Fibroblast of mammary gland (primary cell): ENCODE results near the gene GNA14.
A peak's percentile ranks its signal among the peaks of the same experiment; 100 is the strongest.

Experiments
- DNase-seq: peaks from one replicate; pipeline ENCODE4 v3.0.0-alpha.2; 2010; ENCODE audit warnings: low read depth
- H3K4me3 ChIP-seq: 2 replicates; pipeline ENCODE4 v1.5.1; 2011; ENCODE audit warnings: low read depth, mild to moderate bottlenecking, low read length, moderate library complexity; ENCODE audit not compliant: control insufficient read depth
- TF ChIP-seq, protein P1 (sequence below): conservative IDR thresholded peaks from 2 replicates; pipeline ENCODE4 v1.5.1; 2011; ENCODE audit warnings: low read depth, low read length, inconsistent platforms; ENCODE audit not compliant: control insufficient read depth, insufficient read depth

The GNA14 gene

DNA sequence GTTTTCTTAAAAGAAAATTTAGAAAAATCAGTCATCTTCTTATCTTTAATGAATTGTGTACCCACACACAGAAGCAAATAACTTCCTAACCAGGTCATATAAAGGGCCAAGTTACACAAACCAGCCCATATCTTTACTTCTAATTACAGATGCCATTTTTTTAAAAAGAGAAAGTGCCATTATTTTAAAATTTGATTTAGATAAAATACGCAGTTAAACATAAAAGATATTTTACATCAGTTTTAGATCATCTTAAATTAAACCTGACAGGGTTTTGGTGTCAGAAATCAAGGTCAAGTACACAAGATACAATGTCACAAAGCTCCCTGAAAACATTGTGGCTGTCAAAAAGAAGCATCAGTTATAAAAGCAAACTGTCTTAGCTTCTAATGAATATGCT, 129.4 kb downstream of the GNA14 start:
- no peak for DNase-seq
- TF ChIP-seq, protein P1, sequence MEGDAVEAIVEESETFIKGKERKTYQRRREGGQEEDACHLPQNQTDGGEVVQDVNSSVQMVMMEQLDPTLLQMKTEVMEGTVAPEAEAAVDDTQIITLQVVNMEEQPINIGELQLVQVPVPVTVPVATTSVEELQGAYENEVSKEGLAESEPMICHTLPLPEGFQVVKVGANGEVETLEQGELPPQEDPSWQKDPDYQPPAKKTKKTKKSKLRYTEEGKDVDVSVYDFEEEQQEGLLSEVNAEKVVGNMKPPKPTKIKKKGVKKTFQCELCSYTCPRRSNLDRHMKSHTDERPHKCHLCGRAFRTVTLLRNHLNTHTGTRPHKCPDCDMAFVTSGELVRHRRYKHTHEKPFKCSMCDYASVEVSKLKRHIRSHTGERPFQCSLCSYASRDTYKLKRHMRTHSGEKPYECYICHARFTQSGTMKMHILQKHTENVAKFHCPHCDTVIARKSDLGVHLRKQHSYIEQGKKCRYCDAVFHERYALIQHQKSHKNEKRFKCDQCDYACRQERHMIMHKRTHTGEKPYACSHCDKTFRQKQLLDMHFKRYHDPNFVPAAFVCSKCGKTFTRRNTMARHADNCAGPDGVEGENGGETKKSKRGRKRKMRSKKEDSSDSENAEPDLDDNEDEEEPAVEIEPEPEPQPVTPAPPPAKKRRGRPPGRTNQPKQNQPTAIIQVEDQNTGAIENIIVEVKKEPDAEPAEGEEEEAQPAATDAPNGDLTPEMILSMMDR = no peak
- no peak overlapping the region for H3K4me3 ChIP-seq

DNA sequence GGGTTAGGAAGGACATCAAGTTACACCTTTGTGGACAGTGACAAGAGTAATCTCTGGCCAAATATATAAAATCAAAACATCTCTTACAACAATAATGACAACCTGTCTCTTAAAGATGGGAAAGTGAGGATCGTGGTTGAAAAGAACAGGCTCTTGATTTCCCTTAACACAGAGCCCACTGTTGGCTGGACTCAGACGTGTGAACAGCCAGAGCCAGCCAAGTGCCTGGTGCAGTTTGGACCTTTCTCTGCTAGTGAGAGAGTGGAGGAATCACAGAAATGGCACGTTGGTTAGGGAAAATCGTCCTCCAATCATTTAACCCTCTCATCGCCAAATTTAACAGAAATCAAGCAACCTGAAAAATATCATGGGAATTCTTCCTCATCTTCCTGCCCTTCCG, 131.3 kb downstream of the GNA14 start:
- TF ChIP-seq, protein P1 = no peak
- DNase-seq = no peak
- no peak overlapping the region for H3K4me3 ChIP-seq

DNA sequence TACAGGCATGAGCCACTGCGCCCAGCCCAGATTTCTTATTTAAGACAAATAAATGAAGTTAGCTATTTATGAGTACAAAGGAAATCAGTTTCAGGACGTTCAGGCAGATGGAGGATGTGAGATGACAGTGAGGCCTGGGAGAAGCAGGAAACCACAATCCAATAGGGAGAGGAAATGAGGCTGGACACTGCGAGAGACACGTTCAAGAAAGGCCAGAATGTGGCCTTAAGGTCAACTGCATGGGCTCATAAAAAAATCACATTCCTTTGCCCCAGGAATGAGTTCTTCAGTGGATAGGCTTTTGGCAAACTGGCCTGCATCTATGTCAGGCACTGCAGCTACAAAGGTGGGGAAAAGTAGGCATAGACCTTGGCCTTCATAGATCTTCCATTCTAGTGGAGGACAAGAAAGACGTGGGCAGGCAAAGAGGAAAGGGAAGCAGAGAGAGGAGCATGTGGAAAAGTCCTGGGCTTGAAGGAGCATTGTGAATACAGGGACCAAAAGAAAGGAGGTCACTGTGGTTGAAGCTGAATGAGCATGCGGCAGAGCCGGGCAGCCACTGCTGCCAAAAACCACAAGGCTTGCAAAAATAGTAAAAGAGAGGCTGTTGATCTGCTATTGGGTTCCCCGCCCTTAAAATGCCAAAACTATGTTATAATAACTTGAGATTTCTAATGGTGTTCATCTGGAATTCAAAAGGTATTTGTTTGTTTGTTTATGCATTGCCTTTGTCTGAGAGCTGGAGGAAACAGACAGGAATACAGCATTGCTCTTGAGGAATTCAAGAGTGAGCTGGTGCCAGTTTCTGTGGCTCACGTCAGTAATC, 133.0 kb downstream of the GNA14 start:
- peak; percentile 78 for DNase-seq
- TF ChIP-seq, protein P1 = no peak
- H3K4me3 ChIP-seq = no peak overlapping the region

DNA sequence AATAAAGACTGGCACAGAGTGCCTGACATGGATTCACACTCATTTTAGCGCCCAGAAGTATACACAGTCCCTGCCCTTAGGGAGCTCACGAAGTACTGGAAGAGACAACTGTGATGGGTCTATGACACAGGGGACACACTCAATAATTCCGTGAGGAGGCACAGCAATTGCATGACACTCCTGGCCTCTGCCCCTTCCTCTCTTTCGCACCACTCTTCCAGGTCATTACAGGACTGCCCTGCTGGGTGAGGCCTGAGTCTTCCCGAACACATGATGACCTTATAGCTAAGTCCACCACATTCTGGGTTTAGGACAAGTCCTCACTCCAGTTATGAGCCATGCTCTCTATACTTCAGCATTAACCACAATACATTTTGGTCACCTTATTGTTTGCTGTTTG, 134.7 kb downstream of the GNA14 start:
- H3K4me3 ChIP-seq = no peak overlapping the region
- TF ChIP-seq, protein P1 = no peak
- no peak for DNase-seq

- TF ChIP-seq, protein P1 = no peak
- DNase-seq = no peak
- H3K4me3 ChIP-seq = no peak overlapping the region
Measured at GRCh38 chr9:77512876-77513275, 135.2 kb downstream of the GNA14 start.

GRCh38 chr9:77511525-77511924, 136.6 kb downstream of the GNA14 start:
- TF ChIP-seq, protein P1 = no peak
- DNase-seq = no peak

More at GRCh38 chr9:77511525-77511924, 136.6 kb downstream of the GNA14 start:
- H3K4me3 ChIP-seq = no peak overlapping the region
